Ectodermal cell (in vitro differentiated cells): ENCODE results near the gene HNRNPA3.
"Not testable (repeated sequence)": the region's sequence is repeated elsewhere in the genome, so short reads cannot be mapped to it uniquely, and the experiment has no call there.

Experiments
- H3K27ac ChIP-seq: 2 replicates; pipeline ENCODE4 v1.7.0; 2013; ENCODE audit warnings: mild to moderate bottlenecking, low read depth, low read length; ENCODE audit not compliant: insufficient read depth, poor library complexity, severe bottlenecking
- H3K27me3 ChIP-seq: 2 replicates; pipeline ENCODE4 v1.7.0; 2013; ENCODE audit warnings: mild to moderate bottlenecking, low read length; ENCODE audit not compliant: insufficient read depth, control insufficient read depth, poor library complexity, severe bottlenecking
- H3K36me3 ChIP-seq: one replicate; pipeline ENCODE4 v1.7.0; 2013; ENCODE audit warnings: low read length; ENCODE audit not compliant: control insufficient read depth, insufficient read depth
- H3K4me1 ChIP-seq: one replicate; pipeline ENCODE4 v1.7.0; 2013; ENCODE audit warnings: low read length; ENCODE audit not compliant: control insufficient read depth, insufficient read depth
- H3K4me3 ChIP-seq: 2 replicates; pipeline ENCODE4 v1.7.0; 2013; ENCODE audit warnings: low read depth, low read length, control low read depth; ENCODE audit not compliant: insufficient read depth
- H3K9me3 ChIP-seq: 2 replicates; pipeline ENCODE4 v1.7.0; 2013; ENCODE audit warnings: mild to moderate bottlenecking, low read length, moderate library complexity; ENCODE audit not compliant: control insufficient read depth
- WGBS, 2 experiments: methylation state at CpG; one replicate each; pipeline ENCODE4 v1.1.7; 2013; ENCODE audit warnings: missing lambda C conversion rate in 2 of 2; 5-methylcytosine and 5-hydroxymethylcytosine counted together

The HNRNPA3 gene

DNA sequence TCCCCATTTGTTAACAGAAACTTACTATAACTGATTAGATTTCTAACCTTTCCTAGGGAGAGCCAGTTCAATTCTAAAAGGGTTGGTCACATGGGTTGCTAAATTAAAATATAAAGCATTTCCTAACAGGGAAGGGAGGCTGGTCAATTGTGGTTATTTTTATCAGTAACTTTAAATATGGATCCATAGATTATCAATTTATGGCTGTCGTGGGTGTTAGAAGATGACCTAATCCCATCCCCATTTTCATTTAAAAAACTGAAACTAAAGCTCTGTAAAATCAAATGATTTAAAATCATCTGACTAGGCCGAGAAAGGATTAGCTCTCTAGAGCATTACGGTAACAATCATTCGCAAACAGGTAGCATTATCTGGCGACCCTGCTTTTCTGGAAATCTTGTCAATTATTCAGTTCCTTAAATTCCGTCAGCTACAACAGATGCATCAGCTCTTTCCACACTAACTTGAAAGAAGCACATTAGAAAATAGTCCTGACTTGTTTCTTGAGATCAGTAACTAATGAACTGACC lies 953 bp upstream of the HNRNPA3 start:
- Histone ChIP-seq H3K36me3 (peaks cover 6% of the 10 kb centered on the region), H3K9me3 (no peaks in the 10 kb centered on the region)
- WGBS, 2 experiments: 40 to 42% methylated on average over 6 of the region's 6 CpGs

DNA sequence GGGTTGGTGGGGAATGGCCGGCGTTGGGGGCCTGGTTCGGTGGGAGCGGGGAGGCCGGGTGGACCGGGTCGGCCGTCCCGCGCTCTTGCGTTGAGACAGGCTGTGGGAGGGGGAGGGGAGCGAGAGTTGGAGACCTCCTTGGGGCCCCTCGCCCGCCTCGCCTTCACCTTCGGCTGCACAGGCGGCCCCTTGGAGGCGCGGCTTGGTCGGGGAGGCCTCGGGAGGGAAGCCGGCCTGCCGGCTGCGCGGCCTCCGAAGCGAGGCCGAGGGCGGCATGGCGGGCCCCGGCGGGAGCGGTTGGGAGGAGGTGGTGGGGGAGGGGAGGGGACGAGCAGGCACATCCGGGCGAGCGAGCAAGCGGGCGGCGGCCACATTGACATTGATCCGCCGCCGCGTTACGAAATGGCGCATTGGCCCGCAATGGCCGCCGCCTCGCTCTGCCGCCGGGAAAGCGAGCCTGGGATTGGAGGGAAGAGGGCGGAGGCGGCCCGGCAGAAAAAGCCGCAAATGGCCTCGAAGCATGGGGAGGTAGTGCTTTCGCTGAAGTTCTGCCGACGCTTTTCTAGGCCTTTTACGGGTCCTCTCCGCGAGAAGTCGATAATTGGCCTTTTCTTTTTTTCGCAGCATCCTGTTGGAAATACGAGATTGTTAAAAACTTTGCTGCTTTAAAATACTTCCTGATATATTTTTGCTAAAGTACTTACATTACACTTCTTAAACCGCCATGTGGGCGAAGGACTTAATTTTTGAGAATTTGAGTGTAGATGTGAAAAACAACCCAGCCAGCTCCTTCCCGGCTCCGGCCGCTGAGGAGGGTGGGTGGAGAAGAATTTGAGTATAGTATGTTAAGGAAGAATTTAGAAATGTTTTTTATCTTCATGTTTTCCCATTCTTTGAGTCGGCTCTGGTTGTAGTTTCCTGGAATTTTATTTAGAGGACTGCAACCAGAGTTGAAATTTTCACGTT lies 580 bp downstream of the HNRNPA3 start:
- H3K27me3 ChIP-seq: no peaks in the 10 kb centered on the region
- no peaks in the 10 kb centered on the region for H3K9me3 ChIP-seq
- H3K36me3 ChIP-seq: peaks cover 22% of the 10 kb centered on the region
- WGBS, 2 experiments: 1% methylated on average over 72 to 73 of the region's 74 CpGs
- peaks cover 5% of the 10 kb centered on the region for H3K4me1 ChIP-seq
- H3K4me3 ChIP-seq: peak overlapping the region; percentile 95
- peak overlapping the region; percentile 99 for H3K27ac ChIP-seq

More for the DNA sequence above, 953 bp upstream of the HNRNPA3 start:
- H3K27me3 ChIP-seq: no peaks in the 10 kb centered on the region
- peak overlapping the region; percentile 98 for H3K27ac ChIP-seq
- peak overlapping the region; percentile 55 for H3K4me3 ChIP-seq
- H3K4me1 ChIP-seq: peaks cover 5% of the 10 kb centered on the region

DNA sequence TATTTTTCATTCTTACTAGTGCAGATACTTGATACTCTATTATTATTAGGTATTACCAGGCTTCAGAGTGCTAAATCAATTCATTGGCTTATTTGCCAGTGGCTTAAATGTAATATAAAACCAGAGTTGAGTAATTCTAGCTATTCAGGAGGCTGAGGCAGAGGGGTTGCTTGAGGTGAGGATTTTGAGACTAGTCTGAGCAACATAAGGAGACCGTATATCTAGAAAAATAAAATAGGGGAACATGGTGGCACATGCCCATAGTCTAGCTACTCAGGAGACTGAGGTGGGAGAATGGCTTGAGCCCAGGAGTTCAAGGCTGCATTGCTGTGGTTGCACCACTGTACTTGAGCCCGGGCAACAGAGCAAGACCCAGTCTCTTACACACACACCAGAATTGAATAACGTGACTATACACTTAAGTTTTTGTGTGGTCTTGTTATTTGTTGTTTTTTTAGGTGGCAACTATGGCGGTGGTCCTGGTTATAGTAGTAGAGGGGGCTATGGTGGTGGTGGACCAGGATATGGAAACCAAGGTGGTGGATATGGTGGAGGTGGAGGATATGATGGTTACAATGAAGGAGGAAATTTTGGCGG lies 4.8 kb downstream of the HNRNPA3 start:
- no peak overlapping the region for H3K27ac ChIP-seq
- 94 to 99% methylated on average over 4 to 5 of the region's 5 CpGs for WGBS, 2 experiments
- no peaks in the 10 kb centered on the region for H3K4me1 ChIP-seq
- H3K9me3 ChIP-seq: no peaks in the 10 kb centered on the region
- H3K36me3 ChIP-seq: peaks cover 48% of the 10 kb centered on the region
- no peaks in the 10 kb centered on the region for H3K27me3 ChIP-seq
- no peak overlapping the region for H3K4me3 ChIP-seq

DNA sequence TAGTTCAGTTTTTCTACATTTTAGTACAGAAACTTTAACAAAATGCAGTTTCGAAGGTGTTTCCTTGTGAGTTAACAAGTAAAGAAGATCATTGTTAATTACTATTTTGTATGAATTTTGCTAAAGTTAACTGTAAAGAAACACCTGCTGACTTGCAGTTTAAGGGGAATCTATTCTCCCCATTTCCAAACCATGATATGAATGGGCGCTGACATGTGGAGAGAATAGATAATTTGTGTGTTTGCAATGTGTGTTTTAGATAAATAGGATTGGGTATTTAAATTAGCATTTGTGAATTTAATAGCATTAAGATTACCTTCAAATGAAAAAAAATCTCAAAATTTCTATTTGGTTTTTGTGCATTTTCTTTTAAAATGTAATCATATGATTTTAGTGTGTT lies 7.2 kb downstream of the HNRNPA3 start:
- H3K36me3 ChIP-seq: peaks cover 60% of the 10 kb centered on the region
- not testable (repeated sequence) for H3K27me3 ChIP-seq, H3K9me3 ChIP-seq, H3K4me1 ChIP-seq, H3K4me3 ChIP-seq, H3K27ac ChIP-seq
- 96% methylated on average over 2 of the region's 2 CpGs; no CpG with 5 or more reads in 1 of the 2 experiments for WGBS, 2 experiments

DNA sequence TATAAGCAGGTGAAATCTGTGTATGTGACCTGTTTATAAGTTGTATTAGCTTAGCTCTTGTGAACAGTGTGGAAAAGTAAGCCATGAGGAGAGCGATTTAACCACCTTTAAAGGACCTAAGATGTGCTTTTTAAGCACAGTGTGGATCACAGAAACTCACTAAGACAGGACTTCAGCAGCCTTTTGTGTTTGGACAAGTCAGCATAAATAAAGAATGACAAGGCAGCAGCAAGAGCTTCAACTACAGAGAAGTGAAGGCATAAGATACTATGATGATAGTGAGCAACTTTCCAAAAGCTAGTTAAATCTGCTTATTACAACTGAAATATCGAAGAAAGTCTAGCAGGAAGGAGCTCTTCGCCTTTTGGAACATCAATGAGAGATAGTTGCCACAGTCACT lies 8.9 kb downstream of the HNRNPA3 start:
- H3K36me3 ChIP-seq: peaks cover 54% of the 10 kb centered on the region
- no peaks in the 10 kb centered on the region for H3K27me3 ChIP-seq
- no peaks in the 10 kb centered on the region for H3K9me3 ChIP-seq
- H3K4me1 ChIP-seq: no peaks in the 10 kb centered on the region
- H3K27ac ChIP-seq: no peak overlapping the region
- 95 to 97% methylated on average over 3 of the region's 3 CpGs for WGBS, 2 experiments
- H3K4me3 ChIP-seq: no peak overlapping the region

DNA sequence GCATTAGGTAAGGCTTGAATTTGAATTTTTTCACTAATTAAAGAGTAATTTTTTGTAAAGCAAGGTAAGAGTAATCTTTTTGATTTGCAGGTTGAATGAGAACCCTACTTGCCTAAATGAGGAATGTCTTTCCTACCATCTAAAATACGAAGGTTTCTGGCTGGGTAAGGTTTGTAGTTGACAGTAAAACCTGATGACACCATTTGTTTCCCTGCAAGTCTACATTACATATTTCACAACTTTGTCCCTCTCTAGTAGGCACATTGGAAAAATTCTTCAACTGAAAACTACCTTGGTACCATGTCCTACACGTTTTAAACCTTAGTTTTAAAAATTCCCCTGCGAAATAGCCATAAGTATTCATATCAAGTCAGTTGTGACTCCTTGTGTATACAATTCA lies 9.4 kb downstream of the HNRNPA3 start:
- 87 to 94% methylated on average over 3 of the region's 3 CpGs for WGBS, 2 experiments

DNA sequence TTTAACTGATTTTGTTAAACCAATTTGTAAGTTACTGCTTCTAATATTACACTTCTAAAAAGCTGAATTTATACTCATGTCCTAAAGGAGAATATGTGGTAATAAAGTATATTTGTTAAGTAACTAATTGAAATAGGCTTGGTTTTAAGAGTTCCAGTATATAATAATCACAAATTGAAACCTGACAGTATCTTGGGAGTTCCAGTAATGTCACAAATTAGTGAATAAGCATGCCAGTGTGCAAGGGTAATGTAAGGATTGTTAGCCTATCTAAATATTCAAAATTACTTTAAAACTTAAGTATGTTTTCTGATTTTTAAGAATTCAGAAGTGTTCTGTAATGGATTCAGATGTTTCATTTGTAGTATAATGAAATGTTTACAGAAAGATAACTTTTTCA lies 10.8 kb downstream of the HNRNPA3 start:
- not testable (repeated sequence) for H3K9me3 ChIP-seq, H3K27me3 ChIP-seq, H3K27ac ChIP-seq, H3K4me3 ChIP-seq, H3K4me1 ChIP-seq
- peaks cover 35% of the 10 kb centered on the region for H3K36me3 ChIP-seq

More for the DNA sequence above, 9.4 kb downstream of the HNRNPA3 start:
- Histone ChIP-seq H3K4me3 (no peak overlapping the region), H3K27me3 (no peaks in the 10 kb centered on the region), H3K36me3 (peaks cover 50% of the 10 kb centered on the region), H3K9me3 (no peaks in the 10 kb centered on the region), H3K27ac (no peak overlapping the region), H3K4me1 (no peaks in the 10 kb centered on the region)

DNA sequence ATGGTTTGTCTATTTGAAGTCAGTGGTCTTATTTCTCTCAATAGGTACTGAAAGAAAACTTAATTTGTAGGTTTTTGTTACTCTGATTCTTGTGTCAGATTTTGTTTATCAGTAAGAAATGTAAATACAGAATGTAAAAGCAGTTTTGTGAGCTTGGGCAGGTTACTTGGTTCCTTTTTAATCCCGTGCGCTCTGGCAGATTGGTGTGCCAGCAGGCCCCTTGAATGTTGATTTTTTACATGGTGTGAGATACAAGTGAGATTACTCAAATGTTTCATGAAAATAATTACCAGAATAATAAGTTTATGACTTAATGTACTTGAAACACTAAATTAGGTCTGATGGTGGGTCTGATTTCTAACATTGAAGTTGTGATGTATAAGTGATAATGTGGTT lies 13.4 kb downstream of the HNRNPA3 start:
- WGBS, 2 experiments: 91 to 93% methylated on average over 2 of the region's 2 CpGs
- H3K27ac ChIP-seq: no peak overlapping the region
- no peaks in the 10 kb centered on the region for H3K9me3 ChIP-seq
- H3K4me3 ChIP-seq: no peak overlapping the region
- no peaks in the 10 kb centered on the region for H3K4me1 ChIP-seq
- H3K27me3 ChIP-seq: no peaks in the 10 kb centered on the region
- peaks cover 25% of the 10 kb centered on the region for H3K36me3 ChIP-seq

DNA sequence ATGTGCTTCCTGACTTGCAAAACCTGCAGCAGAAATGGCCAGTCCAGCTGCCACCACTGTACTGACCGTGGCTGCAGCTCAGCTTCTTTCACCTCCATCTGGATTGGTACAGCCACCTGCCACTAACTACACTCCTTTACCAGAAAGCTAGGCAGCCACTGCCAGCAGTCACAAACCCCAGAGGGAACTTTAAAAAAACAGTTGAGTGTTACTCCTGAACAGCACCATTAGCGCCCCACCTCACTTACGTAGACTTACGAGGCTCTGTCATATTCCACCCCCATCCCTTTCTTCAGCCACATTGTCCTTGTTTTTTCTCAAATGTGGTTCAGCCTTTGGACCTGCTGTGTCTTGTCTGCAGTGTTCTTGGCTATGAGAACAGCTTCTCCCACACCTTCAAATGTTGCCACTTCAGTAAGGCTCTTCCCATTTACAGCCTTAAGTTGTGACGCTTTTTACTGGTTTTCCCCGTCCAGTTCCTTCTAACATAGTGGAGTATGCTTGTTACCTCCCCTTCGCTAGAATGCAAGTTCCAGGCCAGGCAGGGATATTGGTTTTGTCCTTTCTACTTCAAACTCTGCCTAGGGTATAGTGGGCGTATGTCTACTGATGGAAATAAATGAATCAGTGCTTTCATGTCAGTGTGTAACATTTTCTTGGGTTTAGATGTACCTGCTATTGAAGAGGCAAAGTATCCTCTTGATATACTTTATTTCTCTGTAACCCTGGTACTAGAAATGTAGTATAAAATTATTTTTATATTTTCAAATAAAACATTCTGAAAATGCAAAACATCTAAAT lies 17.0 kb downstream of the HNRNPA3 start:
- WGBS, 2 experiments: 92% methylated on average over 8 of the region's 8 CpGs
- Histone ChIP-seq H3K27ac (no peak overlapping the region), H3K4me1 (no peaks in the 10 kb centered on the region), H3K36me3 (peaks cover 16% of the 10 kb centered on the region), H3K4me3 (no peak overlapping the region), H3K27me3 (no peaks in the 10 kb centered on the region), H3K9me3 (no peaks in the 10 kb centered on the region)

DNA sequence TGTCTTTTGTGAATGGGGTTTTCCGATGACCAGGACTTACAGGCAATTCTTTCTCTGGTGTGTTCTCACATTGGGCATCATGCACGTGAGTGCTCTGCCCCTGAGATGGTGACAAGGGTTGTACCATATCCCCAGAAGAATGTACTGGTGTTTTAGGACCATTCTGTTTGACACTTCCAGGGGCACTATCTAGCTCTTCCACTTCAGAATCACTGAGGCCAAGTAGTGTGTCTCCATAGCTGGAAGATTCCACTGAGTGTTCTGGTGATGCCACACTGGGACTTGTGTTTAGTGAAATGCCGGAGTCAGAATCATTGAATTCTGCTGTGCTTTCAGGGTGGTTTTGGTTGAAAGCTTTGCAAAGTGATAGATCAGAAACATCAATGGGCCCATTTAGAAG lies 18.7 kb downstream of the HNRNPA3 start:
- WGBS, 2 experiments: 93 to 97% methylated on average over 3 of the region's 3 CpGs
- Histone ChIP-seq H3K36me3 (peaks cover 16% of the 10 kb centered on the region), H3K4me1 (no peaks in the 10 kb centered on the region), H3K4me3 (no peak overlapping the region), H3K9me3 (no peaks in the 10 kb centered on the region), H3K27me3 (no peaks in the 10 kb centered on the region), H3K27ac (no peak overlapping the region)
